GM20000 (cell line): ENCODE results near the gene SRSF4.
A peak's percentile ranks its signal among the peaks of the same experiment; 100 is the strongest.

Experiments used
- DNase-seq: peaks from one replicate; pipeline ENCODE4 v3.0.0; 2012; ENCODE audit warnings: low spot score
- CTCF ChIP-seq: IDR thresholded peaks from 2 replicates; pipeline ENCODE4 v1.5.1; 2012; ENCODE audit warnings: mild to moderate bottlenecking, control low read depth; ENCODE audit errors: extremely low read depth, missing control alignments

Gene SRSF4

DNA sequence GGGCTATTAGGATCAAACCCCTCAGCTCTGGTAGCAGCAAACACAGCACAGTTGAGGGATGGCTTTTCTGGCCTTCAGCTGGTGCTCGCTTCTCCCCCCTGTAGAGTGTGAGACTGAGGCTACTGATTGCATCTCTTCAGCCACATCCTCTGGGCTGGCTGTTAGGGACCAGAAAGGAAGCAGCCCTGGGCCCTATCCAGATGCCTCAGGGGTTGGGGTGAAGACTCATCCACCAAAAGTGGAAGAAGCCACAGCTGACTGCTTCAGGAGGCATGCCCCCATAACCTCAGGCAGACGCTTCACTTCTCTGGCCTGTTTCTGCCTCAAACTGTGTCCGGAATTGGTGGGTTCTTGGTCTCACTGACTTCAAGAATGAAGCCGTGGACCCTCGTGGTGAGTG is 51.8 kb downstream of the SRSF4 start:
- DNase-seq, result no peak
- no peak for TF ChIP-seq CTCF

- DNase-seq, result no peak
Observed at GRCh38 chr1:29128739-29129138, 53.0 kb downstream of the SRSF4 start.

GRCh38 chr1:29126198-29126597 is 55.5 kb downstream of the SRSF4 start:
- no peak for TF ChIP-seq CTCF

More at GRCh38 chr1:29128739-29129138, 53.0 kb downstream of the SRSF4 start:
- no peak for TF ChIP-seq CTCF

DNA sequence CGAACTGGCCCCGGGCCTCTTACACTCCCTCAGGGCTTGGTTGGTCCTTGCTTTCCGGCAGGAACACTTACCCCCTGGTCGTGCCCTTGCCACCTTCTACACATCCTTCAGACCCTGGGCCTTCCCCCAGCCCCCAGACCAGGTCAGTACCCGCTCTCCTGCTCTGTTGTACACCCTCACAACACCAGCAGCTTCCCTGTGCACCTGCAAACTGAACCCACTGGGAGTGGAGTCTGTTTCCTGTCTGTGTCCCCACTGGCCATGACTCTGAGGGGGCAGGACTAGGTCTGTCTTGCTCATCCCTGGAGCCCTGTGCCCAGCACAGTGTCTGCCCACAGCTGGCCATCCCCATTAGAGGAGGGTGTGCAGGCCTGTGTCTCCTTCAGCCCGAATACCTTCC is 55.9 kb downstream of the SRSF4 start:
- no peak for TF ChIP-seq CTCF
- DNase-seq, result peak; percentile 43

More at GRCh38 chr1:29126198-29126597, 55.5 kb downstream of the SRSF4 start:
- no peak for DNase-seq

DNA sequence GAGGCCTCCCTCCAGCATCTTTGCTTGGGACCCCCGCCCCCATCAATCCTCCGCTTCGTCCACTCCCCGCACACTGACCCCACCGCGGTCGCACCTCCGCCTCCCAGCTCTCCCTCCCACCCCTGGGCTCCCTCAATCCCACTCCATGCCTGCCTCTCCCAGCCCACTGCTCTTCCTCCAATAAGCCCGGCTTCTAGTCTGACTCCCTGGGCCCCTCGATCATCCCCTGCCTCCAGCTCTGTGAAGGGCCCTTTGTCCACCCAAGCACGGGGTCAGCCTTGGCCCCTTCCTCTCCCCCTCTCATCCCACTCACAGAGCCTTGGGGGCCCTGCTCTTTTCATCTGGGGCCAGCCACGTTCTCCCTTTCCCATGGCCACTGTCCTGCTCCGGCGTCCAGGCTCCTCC is 56.5 kb downstream of the SRSF4 start:
- TF ChIP-seq CTCF, result no peak
- no peak for DNase-seq

DNA sequence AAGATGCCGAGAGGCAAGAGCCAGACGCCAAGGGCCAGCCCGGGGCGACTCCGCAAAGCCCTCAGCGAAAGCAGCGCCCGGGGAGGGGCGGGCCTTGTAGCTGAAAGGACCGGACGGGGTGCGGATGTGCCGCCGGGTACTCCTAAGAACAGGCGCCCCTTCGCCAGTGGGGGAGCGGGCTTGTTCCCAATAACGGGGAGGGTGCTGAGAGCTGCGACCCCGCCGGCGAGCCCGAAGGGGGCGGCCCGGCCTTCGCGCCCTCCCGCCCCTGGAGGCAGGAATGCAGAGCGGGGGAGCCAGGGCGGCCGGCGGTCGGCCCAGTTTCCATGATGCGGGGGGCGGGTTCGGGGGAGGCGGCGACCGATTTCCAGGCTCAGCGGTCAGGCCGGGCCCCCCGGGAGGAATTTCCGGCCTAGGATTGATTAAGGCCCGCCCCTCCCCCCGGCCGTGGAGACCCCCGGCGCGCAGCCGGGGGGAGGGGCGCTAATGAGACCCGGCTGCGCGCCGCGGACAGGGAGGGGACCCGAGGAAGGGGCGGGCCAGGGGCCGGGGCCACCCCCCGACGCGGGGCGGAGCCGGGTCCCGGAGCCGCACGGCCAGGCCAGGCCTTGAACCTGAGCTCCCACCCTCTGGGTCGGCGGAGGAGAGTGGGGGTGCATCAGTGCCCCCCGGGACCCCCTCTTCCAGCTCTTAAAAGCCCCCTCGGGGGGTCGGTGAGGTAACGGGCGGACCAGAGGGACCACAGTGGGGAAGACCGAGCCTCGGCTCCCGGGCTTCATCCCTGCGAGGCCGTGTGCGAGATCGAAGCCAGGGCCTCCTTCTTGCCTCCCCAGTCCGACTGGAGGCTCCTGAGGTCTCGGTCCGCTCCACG is 57.1 kb downstream of the SRSF4 start:
- peak; percentile 86 for DNase-seq
- no peak for TF ChIP-seq CTCF

DNA sequence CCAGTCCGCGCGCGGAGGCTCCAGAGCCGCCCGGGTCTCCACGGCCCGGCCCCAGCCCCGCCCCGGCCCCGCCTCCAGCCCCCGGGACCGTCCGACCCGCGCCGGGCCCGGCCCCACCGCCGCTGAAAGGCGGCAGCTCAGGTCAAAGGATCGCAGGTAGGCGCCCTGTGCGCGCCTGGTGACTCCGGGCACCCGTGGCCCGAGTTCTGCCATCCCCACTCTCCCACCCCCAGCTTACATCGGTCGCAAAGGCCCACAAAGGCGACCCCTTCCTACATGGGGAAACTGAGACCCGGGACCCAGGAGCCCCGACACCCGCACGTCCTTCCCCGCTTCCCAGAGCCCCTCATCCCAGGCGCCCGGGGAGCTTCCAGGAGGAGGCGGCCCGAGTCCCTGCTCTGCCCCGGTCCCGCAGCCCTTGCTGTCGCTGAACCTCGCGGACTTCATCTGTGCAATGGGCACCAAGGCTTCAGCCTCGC is 57.8 kb downstream of the SRSF4 start, which contains the start of gene TMEM200B:
Gene TMEM200B, minus strand, starts transcription at position 17 of the 479 bp plus-strand sequence. CDS start 2,075 bp downstream, outside the sequence.
- TF ChIP-seq CTCF, result no peak
- peak; percentile 69 for DNase-seq
